Neuron (in vitro differentiated cells): ENCODE results near the gene MTHFD2L.

Experiments
- H2AFZ ChIP-seq: one replicate; pipeline ENCODE4 v1.6.1; 2013; ENCODE audit warnings: low read depth, mild to moderate bottlenecking, inconsistent platforms, low read length, moderate library complexity
- H3K27me3 ChIP-seq: one replicate; pipeline ENCODE4 v1.6.1; 2013; ENCODE audit warnings: low read length; ENCODE audit not compliant: insufficient read depth
- H3K36me3 ChIP-seq: one replicate; pipeline ENCODE4 v1.6.1; 2013; ENCODE audit warnings: low read length; ENCODE audit not compliant: insufficient read depth
- H3K4me1 ChIP-seq: one replicate; pipeline ENCODE4 v1.6.1; 2013; ENCODE audit warnings: low read length; ENCODE audit not compliant: insufficient read depth
- H3K4me3 ChIP-seq: 2 replicates; pipeline ENCODE4 v1.5.1; 2013; ENCODE audit warnings: mild to moderate bottlenecking, low read length, moderate library complexity
- H3K9me3 ChIP-seq: one replicate; pipeline ENCODE4 v1.6.1; 2013; ENCODE audit warnings: low read length

The MTHFD2L gene

GRCh38 chr4:74314944-74315343 is 157.0 kb downstream of the MTHFD2L start:
- Histone ChIP-seq H3K4me1 (no peaks in the 10 kb centered on the region), H3K36me3 (no peaks in the 10 kb centered on the region), H3K9me3 (no peaks in the 10 kb centered on the region), H2AFZ (no peak overlapping the region), H3K27me3 (no peaks in the 10 kb centered on the region), H3K4me3 (no peak overlapping the region)

- Histone ChIP-seq H3K4me3 (no peak overlapping the region), H3K4me1 (no peaks in the 10 kb centered on the region), H3K9me3 (no peaks in the 10 kb centered on the region), H3K36me3 (no peaks in the 10 kb centered on the region), H3K27me3 (no peaks in the 10 kb centered on the region), H2AFZ (no peak overlapping the region)
Measured at GRCh38 chr4:74315376-74315775, 157.5 kb downstream of the MTHFD2L start.

- peaks cover 4% of the 10 kb centered on the region for H3K4me1 ChIP-seq
- H3K27me3 ChIP-seq: no peaks in the 10 kb centered on the region
- H2AFZ ChIP-seq: no peak overlapping the region
- no peak overlapping the region for H3K4me3 ChIP-seq
- no peaks in the 10 kb centered on the region for H3K36me3 ChIP-seq
- H3K9me3 ChIP-seq: no peaks in the 10 kb centered on the region
Measured at GRCh38 chr4:74316397-74316796, 158.5 kb downstream of the MTHFD2L start.

- H3K4me1 ChIP-seq: peaks cover 4% of the 10 kb centered on the region
- no peaks in the 10 kb centered on the region for H3K36me3 ChIP-seq
- no peak overlapping the region for H3K4me3 ChIP-seq
- no peaks in the 10 kb centered on the region for H3K27me3 ChIP-seq
- no peaks in the 10 kb centered on the region for H3K9me3 ChIP-seq
- no peak overlapping the region for H2AFZ ChIP-seq
Measured at GRCh38 chr4:74317616-74318246, 159.8 kb downstream of the MTHFD2L start.

GRCh38 chr4:74318276-74318675 is 160.4 kb downstream of the MTHFD2L start:
- Histone ChIP-seq H3K4me1 (peaks cover 7% of the 10 kb centered on the region), H3K27me3 (no peaks in the 10 kb centered on the region), H3K4me3 (no peak overlapping the region), H2AFZ (no peak overlapping the region), H3K36me3 (no peaks in the 10 kb centered on the region), H3K9me3 (no peaks in the 10 kb centered on the region)

GRCh38 chr4:74319470-74319869 is 161.6 kb downstream of the MTHFD2L start:
- H3K36me3 ChIP-seq: no peaks in the 10 kb centered on the region
- peaks cover 15% of the 10 kb centered on the region for H3K4me1 ChIP-seq
- H2AFZ ChIP-seq: no peak overlapping the region
- no peaks in the 10 kb centered on the region for H3K9me3 ChIP-seq
- no peaks in the 10 kb centered on the region for H3K27me3 ChIP-seq
- H3K4me3 ChIP-seq: no peak overlapping the region

- peaks cover 15% of the 10 kb centered on the region for H3K4me1 ChIP-seq
- H3K4me3 ChIP-seq: no peak overlapping the region
- no peaks in the 10 kb centered on the region for H3K9me3 ChIP-seq
- no peaks in the 10 kb centered on the region for H3K36me3 ChIP-seq
- H3K27me3 ChIP-seq: no peaks in the 10 kb centered on the region
- H2AFZ ChIP-seq: no peak overlapping the region
Measured at GRCh38 chr4:74320559-74321118, 162.7 kb downstream of the MTHFD2L start.

GRCh38 chr4:74322301-74322700 is 164.4 kb downstream of the MTHFD2L start:
- H3K4me3 ChIP-seq: no peak overlapping the region
- no peaks in the 10 kb centered on the region for H3K27me3 ChIP-seq
- no peak overlapping the region for H2AFZ ChIP-seq
- H3K36me3 ChIP-seq: no peaks in the 10 kb centered on the region
- H3K4me1 ChIP-seq: peaks cover 15% of the 10 kb centered on the region
- H3K9me3 ChIP-seq: no peaks in the 10 kb centered on the region

GRCh38 chr4:74323663-74324062 is 165.7 kb downstream of the MTHFD2L start:
- Histone ChIP-seq H3K4me3 (no peak overlapping the region), H3K9me3 (no peaks in the 10 kb centered on the region), H3K4me1 (peaks cover 15% of the 10 kb centered on the region), H2AFZ (no peak overlapping the region), H3K36me3 (no peaks in the 10 kb centered on the region), H3K27me3 (no peaks in the 10 kb centered on the region)

GRCh38 chr4:74324262-74324661 is 166.3 kb downstream of the MTHFD2L start:
- Histone ChIP-seq H2AFZ (no peak overlapping the region), H3K4me3 (no peak overlapping the region), H3K36me3 (no peaks in the 10 kb centered on the region), H3K9me3 (no peaks in the 10 kb centered on the region), H3K4me1 (peaks cover 15% of the 10 kb centered on the region), H3K27me3 (no peaks in the 10 kb centered on the region)

GRCh38 chr4:74325886-74326285 is 168.0 kb downstream of the MTHFD2L start:
- H2AFZ ChIP-seq: no peak overlapping the region
- H3K9me3 ChIP-seq: no peaks in the 10 kb centered on the region
- H3K27me3 ChIP-seq: no peaks in the 10 kb centered on the region
- H3K4me1 ChIP-seq: peaks cover 11% of the 10 kb centered on the region
- H3K36me3 ChIP-seq: no peaks in the 10 kb centered on the region
- no peak overlapping the region for H3K4me3 ChIP-seq

- Histone ChIP-seq H3K4me1 (peaks cover 11% of the 10 kb centered on the region), H3K4me3 (no peak overlapping the region), H3K27me3 (no peaks in the 10 kb centered on the region), H3K36me3 (no peaks in the 10 kb centered on the region), H2AFZ (no peak overlapping the region), H3K9me3 (no peaks in the 10 kb centered on the region)
Measured at GRCh38 chr4:74327762-74328161, 169.8 kb downstream of the MTHFD2L start.

GRCh38 chr4:74328501-74328900 is 170.6 kb downstream of the MTHFD2L start:
- H3K4me3 ChIP-seq: no peak overlapping the region
- H3K4me1 ChIP-seq: peaks cover 6% of the 10 kb centered on the region
- H3K36me3 ChIP-seq: no peaks in the 10 kb centered on the region
- H3K27me3 ChIP-seq: no peaks in the 10 kb centered on the region
- no peak overlapping the region for H2AFZ ChIP-seq
- H3K9me3 ChIP-seq: no peaks in the 10 kb centered on the region

- Histone ChIP-seq H3K9me3 (no peaks in the 10 kb centered on the region), H3K4me3 (no peak overlapping the region), H2AFZ (no peak overlapping the region), H3K4me1 (no peaks in the 10 kb centered on the region), H3K36me3 (no peaks in the 10 kb centered on the region), H3K27me3 (no peaks in the 10 kb centered on the region)
Measured at GRCh38 chr4:74329307-74329706, 171.4 kb downstream of the MTHFD2L start.
